Measurements from ENCODE around the gene GSTM2.
"Not testable (repeated sequence)": the region's sequence is repeated elsewhere in the genome, so short reads cannot be mapped to it uniquely, and the experiment has no call there.

GSTM2 gene

DNA sequence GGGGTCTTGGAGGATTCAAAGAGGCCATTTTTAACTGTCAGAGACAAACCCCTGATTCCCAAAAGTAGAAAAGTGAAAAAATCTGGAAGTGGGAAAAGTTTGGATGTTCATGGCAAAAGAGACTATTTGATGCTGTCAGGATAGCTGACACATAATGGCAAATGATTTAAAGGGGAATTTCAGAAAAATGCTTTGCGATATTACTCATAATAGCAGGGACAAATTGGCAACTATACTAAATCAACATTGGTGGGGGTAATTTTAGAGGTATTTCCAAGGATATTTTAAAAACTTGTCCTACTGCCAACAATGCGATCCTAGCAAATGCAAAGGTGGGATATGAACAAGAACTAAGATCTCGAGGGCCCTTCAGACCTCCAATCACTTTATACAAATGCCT lies 17.2 kb upstream of the GSTM2 start:
- DNase-seq = no peak

DNA sequence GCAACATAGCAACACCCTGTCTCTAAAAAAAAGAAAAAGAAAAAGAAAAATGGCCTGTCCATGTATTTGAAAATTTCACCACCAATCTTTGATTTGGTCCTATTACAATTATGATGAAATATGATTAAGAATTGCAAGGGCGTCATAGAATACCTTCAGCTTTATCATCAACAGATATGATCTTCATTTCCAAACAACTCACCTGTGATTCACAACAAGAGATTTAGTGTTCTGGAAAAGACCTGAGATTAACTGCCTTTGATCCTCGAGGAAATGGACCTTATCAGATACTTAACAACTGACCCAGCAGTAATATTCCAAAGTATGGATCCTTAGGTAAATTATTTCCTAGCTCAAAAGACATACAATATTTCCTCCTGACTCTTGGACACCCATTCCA lies 15.5 kb upstream of the GSTM2 start:
- DNase-seq = no peak

DNA sequence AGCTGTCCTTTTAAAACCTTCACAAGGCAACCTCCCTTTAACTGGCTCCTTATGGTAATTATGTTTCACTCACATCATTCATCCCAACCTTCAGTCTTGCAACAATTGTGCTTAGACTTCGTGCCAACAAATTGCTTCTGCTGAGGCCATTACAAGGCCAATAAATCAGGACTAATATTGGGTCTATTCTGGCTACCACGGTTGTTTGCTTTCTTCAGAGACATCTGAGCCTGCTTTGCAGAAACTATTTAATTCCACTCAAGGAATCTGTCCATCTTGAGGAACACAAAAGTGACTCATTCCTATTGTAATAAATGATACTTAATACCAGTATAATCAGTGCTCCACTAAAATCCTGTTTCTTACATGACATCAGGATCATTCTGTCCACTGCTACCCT lies 14.6 kb upstream of the GSTM2 start:
- no peak for DNase-seq

DNA sequence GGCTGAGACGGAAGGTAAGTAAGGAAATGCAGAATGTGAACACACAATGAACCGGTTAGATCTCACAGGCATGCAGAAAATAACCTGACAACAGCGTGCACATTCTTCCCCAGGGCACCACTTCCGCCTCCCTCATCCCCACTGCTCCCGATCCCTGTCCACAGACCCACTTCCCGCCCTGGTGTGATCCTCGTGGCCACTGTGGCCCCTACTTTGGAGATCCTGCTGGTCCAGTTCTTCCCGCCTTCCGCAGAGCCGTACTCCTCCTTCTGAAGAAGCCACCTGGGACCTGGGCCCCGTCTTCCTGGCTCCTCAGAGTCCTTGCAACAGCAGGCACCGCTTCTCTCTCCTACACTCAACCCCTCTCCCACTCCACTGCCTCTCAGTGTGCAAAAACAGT lies 13.3 kb upstream of the GSTM2 start:
- no peak for DNase-seq

DNA sequence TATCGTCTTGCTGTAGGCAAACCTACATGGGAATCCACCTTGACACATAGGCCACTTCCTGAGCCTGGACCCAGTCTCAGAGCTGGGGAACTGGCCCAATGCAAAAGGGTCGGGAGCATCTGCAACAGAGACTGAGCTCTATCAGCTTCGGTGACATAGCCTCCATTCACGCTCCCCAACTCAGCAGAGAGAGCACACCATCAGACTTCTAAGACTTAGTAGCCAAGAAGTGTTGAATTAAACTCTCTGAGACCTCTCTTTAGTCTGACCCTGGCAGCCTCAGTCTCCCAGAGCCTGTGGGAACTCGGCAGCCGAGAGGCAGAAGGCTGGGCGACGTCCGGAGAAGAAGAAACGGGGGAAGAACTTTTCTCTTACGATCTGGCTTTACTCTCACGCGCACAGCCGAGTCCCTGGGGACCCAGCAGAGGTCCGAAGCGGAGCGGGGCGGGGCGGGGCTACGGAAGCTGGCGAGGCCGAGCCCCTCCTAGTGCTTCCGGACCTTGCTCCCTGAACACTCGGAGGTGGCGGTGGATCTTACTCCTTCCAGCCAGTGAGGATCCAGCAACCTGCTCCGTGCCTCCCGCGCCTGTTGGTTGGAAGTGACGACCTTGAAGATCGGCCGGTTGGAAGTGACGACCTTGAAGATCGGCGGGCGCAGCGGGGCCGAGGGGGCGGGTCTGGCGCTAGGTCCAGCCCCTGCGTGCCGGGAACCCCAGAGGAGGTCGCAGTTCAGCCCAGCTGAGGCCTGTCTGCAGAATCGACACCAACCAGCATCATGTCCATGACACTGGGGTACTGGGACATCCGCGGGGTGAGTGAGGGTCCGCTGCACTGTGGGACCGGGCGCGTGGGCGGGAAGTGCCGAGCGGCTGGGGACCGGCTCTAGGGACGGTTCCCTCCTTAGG lies 12.0 kb upstream of the GSTM2 start, which contains the start of gene GSTM4:
Gene GSTM4 (plus strand): TSS at position 485 of the 905 bp plus-strand sequence. CDS start 291 bp downstream, at position 776.
- peak in 1 of 2 experiments; percentile 6 for DNase-seq

DNA sequence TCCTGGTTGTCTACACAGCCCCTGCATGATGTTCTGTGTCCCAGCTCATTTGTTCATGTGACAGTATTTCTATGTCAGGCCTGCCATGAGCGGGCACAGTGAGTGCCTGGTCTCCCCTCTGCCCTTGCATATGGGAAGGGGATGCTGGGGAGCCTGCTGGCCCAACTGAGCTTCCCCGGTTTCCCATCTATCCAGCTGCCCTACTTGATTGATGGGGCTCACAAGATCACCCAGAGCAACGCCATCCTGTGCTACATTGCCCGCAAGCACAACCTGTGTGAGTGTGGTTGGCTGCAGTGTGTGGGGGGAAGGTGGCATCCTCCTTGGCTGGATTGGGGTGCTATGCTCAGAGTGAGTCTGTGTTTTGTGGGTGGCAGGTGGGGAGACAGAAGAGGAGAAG lies 10.5 kb upstream of the GSTM2 start:
- no peak for DNase-seq

DNA sequence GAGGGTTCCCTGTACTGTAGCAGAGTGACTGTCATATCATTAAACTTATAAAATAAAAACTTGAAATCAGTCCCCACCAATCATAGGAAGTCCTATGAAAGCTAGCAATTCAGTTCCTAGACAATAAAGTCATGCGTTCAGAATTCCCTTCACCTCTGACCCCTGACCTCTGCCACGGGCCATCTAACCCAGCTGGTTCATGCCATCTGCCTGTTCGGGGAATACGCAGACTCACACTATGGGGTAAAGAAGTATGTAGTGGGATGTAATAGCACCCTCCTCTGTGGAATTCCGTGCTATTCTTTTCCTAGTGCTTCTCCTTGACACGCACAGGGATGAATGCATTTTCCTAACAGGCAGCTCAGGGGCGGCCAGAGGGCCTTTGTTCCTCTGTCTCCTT lies 9.9 kb upstream of the GSTM2 start:
- DNase-seq = no peak

DNA sequence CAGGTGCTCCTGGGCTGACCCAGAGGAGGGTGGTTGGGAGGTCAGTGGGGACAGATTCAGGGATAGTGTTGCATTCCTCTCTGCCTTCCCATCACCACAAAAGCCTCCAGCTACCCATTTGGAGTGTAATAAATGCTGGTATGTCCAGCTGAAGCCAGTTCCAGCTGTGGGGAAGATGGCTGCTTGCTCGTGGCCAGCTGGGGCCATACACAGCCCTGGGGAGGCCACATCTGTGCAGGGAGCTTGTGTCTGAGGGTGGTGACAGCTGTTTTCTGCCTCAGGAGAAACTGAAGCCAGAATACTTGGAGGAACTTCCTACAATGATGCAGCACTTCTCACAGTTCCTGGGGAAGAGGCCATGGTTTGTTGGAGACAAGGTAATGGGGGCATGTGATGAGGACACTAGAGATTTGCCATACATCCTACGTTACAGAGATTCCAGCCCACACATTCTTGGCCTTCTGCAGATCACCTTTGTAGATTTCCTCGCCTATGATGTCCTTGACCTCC lies 9.3 kb upstream of the GSTM2 start:
- DNase-seq = no peak

DNA sequence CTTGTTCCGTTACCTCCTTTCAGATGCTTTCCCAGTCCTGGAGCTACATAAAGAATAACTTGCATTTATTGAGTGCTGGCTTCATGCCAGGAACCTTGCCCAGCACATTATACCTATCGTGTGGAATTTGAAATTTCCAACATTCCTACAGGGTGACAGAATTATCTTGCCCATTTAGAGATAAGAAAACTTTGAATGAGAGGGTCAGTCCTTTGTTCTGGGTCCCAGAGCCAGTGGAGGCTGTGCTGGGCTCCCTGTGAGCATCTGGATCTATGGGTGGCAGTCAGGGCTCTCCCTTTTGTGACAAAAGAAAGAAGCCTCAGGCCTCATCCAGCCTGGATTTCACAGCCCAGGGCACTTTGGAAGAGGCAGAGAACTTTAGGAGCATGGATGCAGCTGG lies 8.7 kb upstream of the GSTM2 start:
- DNase-seq = no peak

DNA sequence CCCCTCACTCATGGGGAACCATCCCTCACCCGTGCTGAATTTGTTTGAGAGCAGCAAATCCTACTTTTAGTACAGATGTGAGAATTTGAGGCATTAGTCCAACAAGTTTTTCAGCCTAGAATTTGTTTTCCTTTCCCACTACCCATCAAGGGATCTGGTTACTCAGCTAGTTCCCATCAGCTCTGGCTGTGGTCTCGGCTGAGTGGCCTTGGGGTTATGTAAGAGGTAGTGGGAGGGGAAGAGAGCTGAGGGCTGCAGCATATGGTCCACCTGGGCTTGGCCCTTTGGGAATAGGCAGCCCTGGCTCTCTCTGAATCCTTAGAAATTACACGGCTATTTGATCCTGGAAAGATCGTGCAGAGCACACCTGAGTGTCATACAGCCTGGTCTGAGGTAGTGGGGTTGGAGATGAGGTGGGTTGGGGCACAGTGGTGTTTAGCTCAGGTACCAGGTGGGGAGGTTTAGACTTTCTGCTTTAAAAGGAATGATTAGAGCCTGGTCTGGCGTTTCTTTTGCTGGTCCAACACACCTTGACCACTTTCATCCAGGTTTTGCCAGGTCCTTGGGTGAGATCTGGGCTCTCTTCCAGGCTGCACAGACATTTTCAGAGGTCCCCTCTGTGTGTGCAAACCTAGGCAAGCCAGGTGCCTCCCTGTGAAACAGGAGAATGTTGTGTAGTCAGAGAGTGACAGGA lies 7.7 kb upstream of the GSTM2 start:
- peak; percentile 58 to 59 for DNase-seq

DNA sequence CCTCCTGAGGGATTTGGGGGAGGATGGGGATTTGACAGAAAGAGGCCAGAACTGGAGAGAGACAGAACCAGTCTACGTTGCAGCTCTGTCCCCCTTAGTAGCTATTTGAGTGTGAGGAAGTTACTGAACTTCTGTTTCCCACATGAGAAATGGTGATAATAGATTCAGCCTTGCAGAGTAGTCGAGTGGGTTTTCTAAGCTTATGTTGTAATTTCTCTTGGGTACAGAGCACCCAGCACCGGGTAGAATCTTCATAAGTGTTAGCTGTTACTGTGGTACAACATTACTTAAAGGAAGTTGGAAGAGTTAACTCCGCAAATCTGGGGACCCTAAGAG lies 7.2 kb upstream of the GSTM2 start:
- DNase-seq = not testable (repeated sequence)

DNA sequence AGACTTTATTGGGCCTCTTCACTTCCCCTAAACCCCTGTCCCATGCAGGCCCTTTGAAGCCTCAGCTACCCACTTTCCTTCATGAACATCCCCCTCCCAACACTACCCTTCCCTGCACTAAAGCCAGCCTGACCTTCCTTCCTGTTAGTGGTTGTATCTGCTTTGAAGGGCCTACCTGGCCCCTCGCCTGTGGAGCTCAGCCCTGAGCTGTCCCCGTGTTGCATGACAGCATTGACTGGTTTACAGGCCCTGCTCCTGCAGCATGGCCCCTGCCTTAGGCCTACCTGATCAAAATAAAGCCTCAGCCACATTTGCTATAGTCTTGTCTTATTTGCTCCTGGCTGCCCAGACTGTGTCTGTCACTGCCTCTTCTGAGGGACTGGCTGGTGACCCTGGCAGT lies 6.5 kb upstream of the GSTM2 start:
- no peak for DNase-seq

DNA sequence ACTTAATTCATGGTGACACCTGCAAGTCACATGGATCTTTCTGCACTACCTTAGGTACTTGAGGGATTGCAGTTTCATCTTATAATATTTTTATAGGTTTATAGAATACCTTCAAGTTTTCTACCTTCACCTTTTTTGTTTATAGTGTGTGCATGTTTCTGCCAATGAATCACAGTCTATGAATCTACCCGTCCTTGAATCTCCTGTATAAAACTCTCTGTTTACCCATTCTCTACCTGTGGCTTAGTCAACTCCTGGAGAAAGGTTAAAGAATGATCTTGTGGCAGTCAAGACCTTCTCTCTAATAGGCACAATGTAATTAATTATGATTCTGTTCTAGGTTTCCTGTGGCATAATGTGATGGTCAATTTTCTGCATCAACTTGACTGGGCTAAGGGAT lies 3.2 kb upstream of the GSTM2 start:
- DNase-seq = no peak

DNA sequence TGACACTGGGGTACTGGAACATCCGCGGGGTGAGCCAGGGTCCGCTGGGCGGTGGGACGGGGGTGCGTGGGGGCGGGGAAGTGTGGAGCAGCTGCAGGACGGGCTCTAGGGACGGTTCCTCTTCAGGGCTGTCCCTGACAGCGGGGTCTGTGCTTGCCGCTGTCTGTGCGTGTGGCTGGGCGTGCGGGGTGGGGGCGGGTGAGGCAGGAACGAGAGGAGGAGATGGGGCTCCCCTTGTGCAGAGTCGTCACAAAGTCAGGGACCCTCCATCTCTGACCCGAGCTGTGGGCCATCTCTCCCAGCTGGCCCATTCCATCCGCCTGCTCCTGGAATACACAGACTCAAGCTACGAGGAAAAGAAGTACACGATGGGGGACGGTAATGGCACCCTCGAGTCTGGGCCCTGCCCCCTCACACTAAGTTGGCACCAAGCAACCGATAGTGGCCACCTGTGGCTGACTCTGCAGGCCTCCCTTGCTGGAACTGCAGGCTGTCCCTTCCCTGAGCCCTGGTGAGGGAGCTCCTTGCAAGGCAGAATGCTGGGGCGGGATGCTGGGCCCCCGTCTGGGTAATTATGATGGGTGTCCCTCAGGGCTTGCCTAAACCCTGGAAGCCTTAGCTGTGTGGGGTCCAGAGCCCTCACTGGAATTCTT lies 392 bp downstream of the GSTM2 start:
- DNase-seq = no peak

DNA sequence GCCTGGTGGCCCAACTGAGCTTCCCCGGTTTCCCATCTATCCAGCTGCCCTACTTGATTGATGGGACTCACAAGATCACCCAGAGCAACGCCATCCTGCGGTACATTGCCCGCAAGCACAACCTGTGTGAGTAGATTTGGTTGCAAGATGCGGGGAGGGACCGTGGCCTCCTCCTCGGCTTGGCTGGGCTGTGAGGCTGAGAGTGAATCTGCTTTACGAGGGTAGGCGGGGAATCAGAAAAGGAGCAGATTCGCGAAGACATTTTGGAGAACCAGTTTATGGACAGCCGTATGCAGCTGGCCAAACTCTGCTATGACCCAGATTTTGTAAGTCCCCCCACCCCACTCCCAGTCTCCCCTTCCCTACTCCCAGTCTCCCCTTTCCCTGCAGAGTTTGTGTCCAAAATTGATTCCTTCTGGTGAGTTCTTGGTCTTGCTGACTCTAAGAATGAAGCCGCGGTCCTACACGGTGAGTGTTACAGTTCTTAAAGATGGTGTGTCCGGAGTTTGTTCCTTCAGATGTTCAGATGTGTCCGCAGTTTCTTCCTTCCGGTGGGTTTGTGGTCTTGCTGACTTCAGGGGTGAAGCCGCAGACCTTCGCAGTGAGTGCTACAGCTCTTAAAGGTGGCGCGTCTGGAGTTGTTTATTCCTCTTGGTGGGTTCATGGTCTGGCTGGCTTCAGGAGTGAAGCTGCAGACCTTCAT lies 1.5 kb downstream of the GSTM2 start:
- DNase-seq = no peak

DNA sequence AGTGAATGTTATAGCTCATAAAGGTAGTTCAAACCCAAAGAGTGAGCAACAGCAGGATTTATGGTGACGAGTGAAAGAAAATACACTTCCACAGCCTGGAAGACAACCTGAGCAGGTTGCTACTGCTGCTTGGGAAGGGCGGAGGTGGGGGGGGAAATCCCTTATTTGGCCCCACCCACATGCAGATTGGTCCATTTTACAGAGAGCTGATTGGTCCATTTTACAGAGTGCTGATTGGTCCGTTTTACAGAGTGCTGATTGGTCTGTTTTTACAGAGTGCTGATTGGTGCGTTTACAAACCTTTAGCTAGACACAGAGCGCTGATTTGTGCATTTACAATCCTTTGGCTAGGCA lies 2.1 kb downstream of the GSTM2 start:
- DNase-seq = not testable (repeated sequence)

DNA sequence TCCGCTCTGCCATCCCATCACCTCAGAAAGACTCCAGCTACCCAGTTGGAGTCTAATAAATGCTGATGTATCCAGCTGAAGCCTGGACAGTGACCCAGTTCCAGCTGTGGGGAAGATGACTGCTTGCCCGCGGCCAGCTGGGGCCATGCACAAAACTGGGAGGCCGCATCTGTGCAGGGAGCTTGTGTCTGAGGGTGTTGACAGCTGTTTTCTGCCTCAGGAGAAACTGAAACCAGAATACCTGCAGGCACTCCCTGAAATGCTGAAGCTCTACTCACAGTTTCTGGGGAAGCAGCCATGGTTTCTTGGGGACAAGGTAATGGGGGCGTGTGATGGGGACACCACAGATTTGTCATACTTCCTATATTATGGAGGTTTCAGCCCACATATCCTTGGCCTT lies 3.2 kb downstream of the GSTM2 start:
- DNase-seq = no peak

DNA sequence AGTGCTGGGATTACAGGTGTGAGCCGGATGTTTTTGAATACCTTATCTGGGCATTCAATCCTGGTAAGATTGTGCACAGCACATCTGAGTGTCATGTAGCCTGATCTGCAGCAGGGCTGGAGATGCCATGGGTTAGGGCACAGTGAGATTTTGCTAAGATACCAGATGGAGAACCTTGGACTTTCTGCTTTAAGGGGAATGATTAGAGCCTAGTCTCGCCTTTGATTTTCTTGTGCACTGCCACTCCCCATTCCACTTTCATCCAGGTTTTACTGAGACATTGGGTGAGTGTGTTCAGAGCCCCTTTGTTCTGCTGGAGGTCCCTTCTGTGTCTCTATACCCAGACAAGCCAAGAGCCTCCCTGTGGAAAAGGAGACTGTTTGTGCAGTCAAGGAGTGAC lies 6.0 kb downstream of the GSTM2 start:
- DNase-seq = not testable (repeated sequence)

DNA sequence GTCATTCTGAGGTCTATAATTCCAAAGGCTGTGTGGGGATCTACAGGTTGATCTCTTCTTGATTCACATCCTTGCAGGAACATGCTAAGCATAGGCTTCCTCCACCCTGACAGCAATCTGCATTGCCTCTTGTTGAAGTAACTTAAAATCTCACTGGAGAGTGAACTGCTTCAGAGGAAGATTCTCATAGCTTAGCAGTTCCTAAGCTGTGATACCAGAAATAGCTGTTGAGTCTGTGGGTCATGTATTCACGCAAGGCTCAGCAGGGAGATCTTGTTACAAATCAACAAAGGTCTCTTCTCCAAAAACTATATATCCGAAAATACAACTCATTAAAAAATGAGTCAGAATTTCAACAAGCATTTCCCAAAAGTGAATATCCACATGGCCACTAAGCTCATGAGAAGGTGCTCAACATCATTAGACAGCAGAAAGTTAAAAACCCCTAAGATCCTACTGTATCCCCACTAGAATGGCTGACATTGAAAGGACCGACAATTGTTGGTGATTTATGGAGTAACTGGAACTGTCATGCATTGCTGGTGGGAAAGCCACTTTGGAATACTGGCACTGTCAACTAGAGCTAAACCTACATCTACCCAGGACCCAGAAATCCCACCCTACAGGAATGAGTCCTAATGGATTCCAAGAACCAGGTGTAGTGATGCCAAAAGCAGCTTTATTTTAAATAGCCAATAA lies 9.0 kb downstream of the GSTM2 start:
- DNase-seq = not testable (repeated sequence)

DNA sequence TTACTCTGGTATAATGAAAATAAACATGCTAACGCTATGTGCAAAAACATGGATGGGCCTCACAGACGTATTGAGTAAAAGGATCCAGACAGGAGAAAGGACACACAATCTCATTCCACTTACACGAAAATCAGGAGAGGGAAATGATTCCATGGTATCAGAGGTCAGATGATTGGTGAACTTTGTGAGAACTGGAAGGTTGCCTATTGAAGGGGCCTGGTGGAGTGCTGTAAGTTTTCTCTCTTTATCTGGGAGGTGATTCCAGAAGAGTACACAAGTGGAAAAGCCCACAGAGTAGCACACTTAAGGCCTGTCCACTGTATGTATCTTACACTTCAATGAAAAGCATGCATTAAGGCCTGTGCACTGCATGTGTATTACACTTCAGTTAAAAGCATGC lies 9.6 kb downstream of the GSTM2 start:
- DNase-seq = no peak

DNA sequence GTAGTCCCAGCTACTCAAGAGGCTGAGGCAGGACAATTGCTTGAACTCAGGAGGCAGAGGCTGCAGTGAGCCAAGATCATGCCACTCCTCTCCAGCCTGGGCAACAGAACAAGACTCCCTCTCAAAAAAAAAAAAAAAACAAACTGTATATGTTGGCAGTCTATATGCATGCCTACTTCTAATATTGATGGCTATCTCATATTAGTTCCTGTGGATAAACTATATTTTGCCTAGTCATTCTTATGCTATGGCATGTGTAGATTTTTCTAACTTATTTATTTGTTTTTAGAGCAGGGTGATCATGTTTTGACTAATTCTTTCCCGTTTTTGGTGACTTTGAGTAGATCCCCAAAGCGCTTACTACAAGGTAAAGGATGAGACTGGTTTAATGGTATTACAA lies 10.8 kb downstream of the GSTM2 start:
- DNase-seq = not testable (repeated sequence)

DNA sequence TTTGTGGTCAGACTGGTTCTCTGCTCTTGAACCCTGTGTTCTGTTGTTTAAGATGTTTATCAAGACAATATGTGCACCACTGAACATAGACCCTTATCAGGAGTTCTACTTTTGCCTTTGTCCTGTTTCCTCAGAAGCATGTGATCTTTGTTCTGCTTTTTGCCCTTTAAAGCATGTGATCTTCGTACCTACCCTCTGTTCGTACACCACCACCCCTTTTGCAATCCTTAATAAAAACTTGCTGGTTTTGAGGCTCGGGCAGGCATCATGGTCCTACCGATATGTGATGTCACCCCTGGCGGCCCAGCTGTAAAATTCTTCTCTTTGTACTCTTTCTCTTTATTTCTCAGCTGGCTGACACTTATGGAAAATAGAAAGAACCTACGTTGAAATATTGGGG lies 16.9 kb downstream of the GSTM2 start:
- DNase-seq = not testable (repeated sequence)

Measured in cerebellar nuclear complex (tissue), 1 donor.